ENCODE data around the gene BLOC1S1. TPM values are rescaled to one million over a fixed set of nuclear protein-coding genes. Genes with fewer than 3 reads are reported as not detected.

Gene BLOC1S1
- total and polyA plus RNA-seq, 9 of the 15 experiments (the other 6 are each of a cell fraction or from before 2014, with no cell fraction given) = 75.2 to 161 (median 98.8) TPM

DNA sequence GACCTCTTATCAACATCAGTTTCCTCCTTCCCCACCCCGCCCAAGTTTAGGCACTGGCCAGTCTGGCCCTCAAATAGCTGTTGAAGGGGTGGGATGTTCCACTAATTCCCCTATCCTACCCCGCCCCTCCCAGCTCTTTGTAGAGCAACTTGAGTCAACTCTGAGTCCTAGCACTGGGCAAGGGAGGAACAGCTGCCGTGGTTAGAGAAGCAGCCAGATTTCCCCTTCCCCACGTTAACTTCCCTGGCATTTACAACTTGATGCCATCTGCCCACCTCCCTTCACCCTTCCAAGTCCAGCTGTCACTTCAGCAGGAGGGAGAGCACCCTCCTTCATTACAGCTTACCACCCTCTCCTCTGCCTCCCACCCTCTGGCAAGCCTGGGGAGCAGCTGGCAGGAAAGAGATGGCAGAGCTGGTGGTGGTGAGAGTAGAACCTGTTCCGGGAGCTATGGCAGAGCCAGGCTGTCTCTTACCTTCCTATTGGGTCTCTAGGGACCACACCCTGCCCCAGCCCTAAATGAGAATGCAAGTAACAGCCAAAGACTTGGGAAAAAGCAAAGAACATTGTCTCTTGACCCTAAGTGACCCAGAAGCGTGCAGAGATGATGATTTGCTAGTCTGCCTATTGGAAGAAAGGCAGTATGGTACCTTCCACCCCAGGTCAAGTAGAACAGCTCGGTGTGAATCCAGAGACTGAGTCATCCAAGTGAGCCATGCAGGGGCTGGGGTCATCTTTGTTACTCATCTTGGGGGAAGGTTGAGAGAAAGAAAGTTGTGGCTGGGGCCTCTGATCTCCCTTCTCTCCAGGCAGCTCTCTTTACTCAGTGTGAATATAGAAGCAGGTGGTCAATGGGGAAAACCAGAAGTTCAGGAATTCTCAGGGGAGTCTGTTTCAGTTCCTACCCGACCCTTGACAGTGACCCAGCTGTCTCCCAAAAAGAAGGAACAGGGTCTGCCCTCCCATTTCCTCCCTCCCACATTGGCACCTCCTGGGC lies 1.5 kb downstream of the BLOC1S1 start:
- H3K9ac ChIP-seq (ENCODE audit: insufficient read depth in 1 of 2, low read depth in 2 of 2, low read length in 2 of 2) = peak overlapping the region; percentile 82 to 92; a peak in 3 of 4 replicates
- CTCF ChIA-PET (ENCODE audit: low intra/inter-chr PET ratio) = no interaction called here
- TF ChIP-seq, protein P1, sequence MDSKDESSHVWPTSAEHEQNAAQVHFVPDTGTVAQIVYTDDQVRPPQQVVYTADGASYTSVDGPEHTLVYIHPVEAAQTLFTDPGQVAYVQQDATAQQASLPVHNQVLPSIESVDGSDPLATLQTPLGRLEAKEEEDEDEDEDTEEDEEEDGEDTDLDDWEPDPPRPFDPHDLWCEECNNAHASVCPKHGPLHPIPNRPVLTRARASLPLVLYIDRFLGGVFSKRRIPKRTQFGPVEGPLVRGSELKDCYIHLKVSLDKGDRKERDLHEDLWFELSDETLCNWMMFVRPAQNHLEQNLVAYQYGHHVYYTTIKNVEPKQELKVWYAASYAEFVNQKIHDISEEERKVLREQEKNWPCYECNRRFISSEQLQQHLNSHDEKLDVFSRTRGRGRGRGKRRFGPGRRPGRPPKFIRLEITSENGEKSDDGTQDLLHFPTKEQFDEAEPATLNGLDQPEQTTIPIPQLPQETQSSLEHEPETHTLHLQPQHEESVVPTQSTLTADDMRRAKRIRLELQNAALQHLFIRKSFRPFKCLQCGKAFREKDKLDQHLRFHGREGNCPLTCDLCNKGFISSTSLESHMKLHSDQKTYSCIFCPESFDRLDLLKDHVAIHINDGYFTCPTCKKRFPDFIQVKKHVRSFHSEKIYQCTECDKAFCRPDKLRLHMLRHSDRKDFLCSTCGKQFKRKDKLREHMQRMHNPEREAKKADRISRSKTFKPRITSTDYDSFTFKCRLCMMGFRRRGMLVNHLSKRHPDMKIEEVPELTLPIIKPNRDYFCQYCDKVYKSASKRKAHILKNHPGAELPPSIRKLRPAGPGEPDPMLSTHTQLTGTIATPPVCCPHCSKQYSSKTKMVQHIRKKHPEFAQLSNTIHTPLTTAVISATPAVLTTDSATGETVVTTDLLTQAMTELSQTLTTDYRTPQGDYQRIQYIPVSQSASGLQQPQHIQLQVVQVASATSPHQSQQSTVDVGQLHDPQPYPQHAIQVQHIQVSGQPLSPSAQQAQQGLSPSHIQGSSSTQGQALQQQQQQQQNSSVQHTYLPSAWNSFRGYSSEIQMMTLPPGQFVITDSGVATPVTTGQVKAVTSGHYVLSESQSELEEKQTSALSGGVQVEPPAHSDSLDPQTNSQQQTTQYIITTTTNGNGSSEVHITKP (IDR thresholded peaks at IDR 0.05; ENCODE audit: partially characterized antibody) = peak; percentile 64
- no peak for TF ChIP-seq ZC3H8 (IDR thresholded peaks at IDR 0.05)
- TF ChIP-seq STAT5B (CRISPR knock-in tag; IDR thresholded peaks at IDR 0.05) = no peak
- TF ChIP-seq NR2C2 (CRISPR knock-in tag; IDR thresholded peaks at IDR 0.05) = no peak
- TF ChIP-seq NR2C2 (tag; IDR thresholded peaks at IDR 0.05) = no peak
- peak; percentile 54 for TF ChIP-seq FOSL1 (tag; conservative IDR thresholded peaks at IDR 0.05)
- TF ChIP-seq ERF (CRISPR knock-in tag; IDR thresholded peaks at IDR 0.05) = no peak
- TF ChIP-seq, protein P2, sequence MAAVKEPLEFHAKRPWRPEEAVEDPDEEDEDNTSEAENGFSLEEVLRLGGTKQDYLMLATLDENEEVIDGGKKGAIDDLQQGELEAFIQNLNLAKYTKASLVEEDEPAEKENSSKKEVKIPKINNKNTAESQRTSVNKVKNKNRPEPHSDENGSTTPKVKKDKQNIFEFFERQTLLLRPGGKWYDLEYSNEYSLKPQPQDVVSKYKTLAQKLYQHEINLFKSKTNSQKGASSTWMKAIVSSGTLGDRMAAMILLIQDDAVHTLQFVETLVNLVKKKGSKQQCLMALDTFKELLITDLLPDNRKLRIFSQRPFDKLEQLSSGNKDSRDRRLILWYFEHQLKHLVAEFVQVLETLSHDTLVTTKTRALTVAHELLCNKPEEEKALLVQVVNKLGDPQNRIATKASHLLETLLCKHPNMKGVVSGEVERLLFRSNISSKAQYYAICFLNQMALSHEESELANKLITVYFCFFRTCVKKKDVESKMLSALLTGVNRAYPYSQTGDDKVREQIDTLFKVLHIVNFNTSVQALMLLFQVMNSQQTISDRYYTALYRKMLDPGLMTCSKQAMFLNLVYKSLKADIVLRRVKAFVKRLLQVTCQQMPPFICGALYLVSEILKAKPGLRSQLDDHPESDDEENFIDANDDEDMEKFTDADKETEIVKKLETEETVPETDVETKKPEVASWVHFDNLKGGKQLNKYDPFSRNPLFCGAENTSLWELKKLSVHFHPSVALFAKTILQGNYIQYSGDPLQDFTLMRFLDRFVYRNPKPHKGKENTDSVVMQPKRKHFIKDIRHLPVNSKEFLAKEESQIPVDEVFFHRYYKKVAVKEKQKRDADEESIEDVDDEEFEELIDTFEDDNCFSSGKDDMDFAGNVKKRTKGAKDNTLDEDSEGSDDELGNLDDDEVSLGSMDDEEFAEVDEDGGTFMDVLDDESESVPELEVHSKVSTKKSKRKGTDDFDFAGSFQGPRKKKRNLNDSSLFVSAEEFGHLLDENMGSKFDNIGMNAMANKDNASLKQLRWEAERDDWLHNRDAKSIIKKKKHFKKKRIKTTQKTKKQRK (IDR thresholded peaks at IDR 0.05; ENCODE audit: borderline replicate concordance, low read depth, low read length) = no peak
- TF ChIP-seq CEBPG (CRISPR knock-in tag; IDR thresholded peaks at IDR 0.05) = no peak
- no peak for TF ChIP-seq CEBPG (tag; conservative IDR thresholded peaks at IDR 0.05 in 1 of 2, IDR thresholded peaks at IDR 0.05 in 1 of 2)
- TF ChIP-seq TBP (optimal IDR thresholded peaks at IDR 0.05; ENCODE audit: low read depth, low read length) = no peak
- no peak for TF ChIP-seq TAF15 (IDR thresholded peaks at IDR 0.05; ENCODE audit: low read depth, low read length)
- no peak for TF ChIP-seq ZKSCAN1 (IDR thresholded peaks at IDR 0.05; ENCODE audit: low read depth, low read length)

More for the DNA sequence above, 1.5 kb downstream of the BLOC1S1 start:
- Histone ChIP-seq H3K9me1 (ENCODE audit: control insufficient read depth, insufficient read depth, low read length) (no peaks in the 10 kb centered on the region), H3K4me3 (peak overlapping the region; percentile 84), H3K4me1 (replicated peaks in 1 of 2; ENCODE audit: control insufficient read depth in 2 of 2, insufficient read depth in 2 of 2, low read length in 2 of 2) (peaks cover 22 to 26% of the 10 kb centered on the region in 2 experiments; a peak in 4 of 5 replicates), H2AFZ (ENCODE audit: low read depth, low read length) (no peak overlapping the region), H3K9me3 (replicated peaks; ENCODE audit: control insufficient read depth, insufficient read depth, low read depth, low read length) (no peaks in the 10 kb centered on the region), H3K27me3 (ENCODE audit: control insufficient read depth in 2 of 2, insufficient read depth in 2 of 2, low read length in 2 of 2) (no peaks in the 10 kb centered on the region), H3K79me2 (ENCODE audit: control insufficient read depth, insufficient read depth, low read length) (peaks cover 6% of the 10 kb centered on the region; the same call in 2 of the 3 replicates), H3K27ac (ENCODE audit: extremely low read depth, low read depth, low read length) (peak overlapping the region; percentile 9; the same call in 1 of the 3 replicates), H3K36me3 (ENCODE audit: control insufficient read depth, insufficient read depth, low read length) (no peaks in the 10 kb centered on the region; the same call in 2 of the 3 replicates), H4K20me1 (replicated peaks; ENCODE audit: control insufficient read depth, insufficient read depth, low read length) (no peaks in the 10 kb centered on the region; the same call in 1 of the 2 replicates), H3K4me2 (ENCODE audit: insufficient read depth, low read length) (peak overlapping the region; percentile 90)
- DNase-seq (ENCODE audit: extremely low read depth in 1 of 4, low spot score in 3 of 4) (peak in 3 of 4 experiments; percentile 34 to 63 (median 44)), ATAC-seq (peak; percentile 9; the same call in 2 of the 3 replicates), FAIRE-seq (peak; percentile 15)
- WGBS (ENCODE audit: insufficient coverage, low coverage, missing lambda C conversion rate) = 18% methylated on average over 8 of the region's 8 CpGs
- in situ Hi-C loops (cut with MboI) (no loop called here), intact Hi-C loops (cut with micrococcal nuclease) (no loop called here)
- POLR2A ChIA-PET = interaction anchor here (1.1 to 2.8 kb wide), 2 partner anchors 10 to 12 kb away, joined by 3 to 11 read pairs; partner anchors contain the start of gene CD63
- BruUV-seq (replicated peaks) = no TSS peak
